ENCODE results near the gene UNC13A. TPM values are rescaled to one million over a fixed set of nuclear protein-coding genes. Genes with fewer than 3 reads are reported as not detected.

Gene UNC13A
- total and polyA plus RNA-seq, 2 of the 13 experiments (the other 11 are each of a cell fraction or from before 2014, with no cell fraction given) = 0.11 to 0.45 TPM

DNA sequence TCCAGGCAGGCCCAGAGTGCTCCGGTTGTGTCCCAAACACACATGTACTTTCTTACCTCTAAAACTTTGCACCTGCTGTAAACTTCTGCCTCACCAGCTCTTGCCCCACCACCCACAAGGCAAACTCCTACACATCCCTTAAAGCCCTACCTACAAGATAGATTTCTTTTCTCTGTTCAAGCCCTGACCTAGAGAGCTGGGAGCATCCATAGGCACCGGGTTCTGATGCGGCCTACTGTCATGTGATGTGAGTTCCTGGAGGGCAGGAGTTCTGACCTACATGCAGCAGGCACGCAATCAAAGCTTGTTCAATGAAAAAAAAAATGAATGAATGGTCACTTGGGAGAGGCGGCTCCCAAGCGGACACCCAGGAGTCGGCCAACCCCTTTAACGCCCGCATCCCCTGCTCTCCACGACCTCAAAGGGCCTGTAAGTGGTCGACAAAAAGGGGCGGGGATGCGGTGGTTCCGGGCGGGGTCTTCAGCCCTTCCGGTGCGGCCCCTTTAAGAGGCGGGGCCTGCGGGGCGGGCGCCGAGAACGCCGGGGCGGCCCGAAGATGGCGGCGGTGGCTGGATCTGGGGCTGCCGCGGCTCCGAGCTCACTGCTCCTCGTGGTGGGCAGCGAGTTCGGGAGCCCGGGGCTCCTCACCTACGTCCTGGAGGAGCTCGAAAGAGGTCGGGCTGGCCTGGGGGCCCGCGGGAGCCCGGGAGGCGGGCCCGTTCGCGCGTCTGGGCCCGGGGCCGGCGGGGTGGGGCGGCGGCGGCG lies 31.0 kb upstream of the UNC13A start, which contains the start of gene MAP1S (continued):
- TF ChIP-seq ZNF607 (CRISPR knock-in tag; IDR thresholded peaks at IDR 0.05; ENCODE audit: borderline replicate concordance) = no peak
- TF ChIP-seq ZNF256 (CRISPR knock-in tag; conservative IDR thresholded peaks at IDR 0.05) = no peak
- peak; percentile 56; the same call in 1 of the 2 replicates for TF ChIP-seq ZNF766 (CRISPR knock-in tag; IDR thresholded peaks at IDR 0.05; ENCODE audit: borderline replicate concordance)
- TF ChIP-seq, protein P1, sequence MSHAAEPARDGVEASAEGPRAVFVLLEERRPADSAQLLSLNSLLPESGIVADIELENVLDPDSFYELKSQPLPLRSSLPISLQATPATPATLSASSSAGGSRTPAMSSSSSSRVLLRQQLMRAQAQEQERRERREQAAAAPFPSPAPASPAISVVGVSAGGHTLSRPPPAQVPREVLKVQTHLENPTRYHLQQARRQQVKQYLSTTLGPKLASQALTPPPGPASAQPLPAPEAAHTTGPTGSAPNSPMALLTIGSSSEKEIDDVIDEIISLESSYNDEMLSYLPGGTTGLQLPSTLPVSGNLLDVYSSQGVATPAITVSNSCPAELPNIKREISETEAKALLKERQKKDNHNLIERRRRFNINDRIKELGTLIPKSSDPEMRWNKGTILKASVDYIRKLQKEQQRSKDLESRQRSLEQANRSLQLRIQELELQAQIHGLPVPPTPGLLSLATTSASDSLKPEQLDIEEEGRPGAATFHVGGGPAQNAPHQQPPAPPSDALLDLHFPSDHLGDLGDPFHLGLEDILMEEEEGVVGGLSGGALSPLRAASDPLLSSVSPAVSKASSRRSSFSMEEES (CRISPR knock-in tag; IDR thresholded peaks at IDR 0.05) = no peak
- TF ChIP-seq TEF (CRISPR knock-in tag; IDR thresholded peaks at IDR 0.05) = no peak
- 0 out of 2 replicates have a peak, but pooled peaks have one; percentile 27 for TF ChIP-seq KDM5A (IDR thresholded peaks at IDR 0.05; ENCODE audit: borderline replicate concordance, low read length)
- no peak for TF ChIP-seq DMTF1 (CRISPR knock-in tag; IDR thresholded peaks at IDR 0.05)
- TF ChIP-seq ELF1 (CRISPR knock-in tag; IDR thresholded peaks at IDR 0.05) = peak; percentile 75
- no peak for TF ChIP-seq ISL2 (CRISPR knock-in tag; IDR thresholded peaks at IDR 0.05)
- TF ChIP-seq FOXK2 (IDR thresholded peaks at IDR 0.05) = no peak
- peak; percentile 24 for TF ChIP-seq XRCC5 (optimal IDR thresholded peaks at IDR 0.05; ENCODE audit: low read length)
- TF ChIP-seq, protein P2, sequence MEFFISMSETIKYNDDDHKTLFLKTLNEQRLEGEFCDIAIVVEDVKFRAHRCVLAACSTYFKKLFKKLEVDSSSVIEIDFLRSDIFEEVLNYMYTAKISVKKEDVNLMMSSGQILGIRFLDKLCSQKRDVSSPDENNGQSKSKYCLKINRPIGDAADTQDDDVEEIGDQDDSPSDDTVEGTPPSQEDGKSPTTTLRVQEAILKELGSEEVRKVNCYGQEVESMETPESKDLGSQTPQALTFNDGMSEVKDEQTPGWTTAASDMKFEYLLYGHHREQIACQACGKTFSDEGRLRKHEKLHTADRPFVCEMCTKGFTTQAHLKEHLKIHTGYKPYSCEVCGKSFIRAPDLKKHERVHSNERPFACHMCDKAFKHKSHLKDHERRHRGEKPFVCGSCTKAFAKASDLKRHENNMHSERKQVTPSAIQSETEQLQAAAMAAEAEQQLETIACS (CRISPR knock-in tag; IDR thresholded peaks at IDR 0.05) = no peak
- TF ChIP-seq GATAD2A (CRISPR knock-in tag; IDR thresholded peaks at IDR 0.05) = peak; percentile 38; the same call in 1 of the 2 replicates
- no peak for TF ChIP-seq SCMH1 (CRISPR knock-in tag; IDR thresholded peaks at IDR 0.05; ENCODE audit: borderline replicate concordance)
- no peak for TF ChIP-seq FUBP1 (CRISPR knock-in tag; IDR thresholded peaks at IDR 0.05; ENCODE audit: borderline replicate concordance)
- TF ChIP-seq ZNF552 (CRISPR knock-in tag; IDR thresholded peaks at IDR 0.05; ENCODE audit: borderline replicate concordance) = no peak
- 0 out of 2 replicates have a peak, but pooled peaks have one; percentile 48 for TF ChIP-seq ZNF430 (CRISPR knock-in tag; IDR thresholded peaks at IDR 0.05)
- TF ChIP-seq ZNF513 (CRISPR knock-in tag; conservative IDR thresholded peaks at IDR 0.05) = no peak
- peak; percentile 71 for TF ChIP-seq SP4 (CRISPR knock-in tag; IDR thresholded peaks at IDR 0.05)
- peak; percentile 27; the same call in 1 of the 2 replicates for TF ChIP-seq BCL6 (CRISPR knock-in tag; IDR thresholded peaks at IDR 0.05)

All from HepG2 (cell line).